Thoracic aorta (tissue), 2 donors: ENCODE results near the gene KCNH2. TPM values are rescaled to one million over a fixed set of nuclear protein-coding genes. Genes with fewer than 3 reads are reported as not detected.

Experiments used
- ATAC-seq: fragments of 150-250 bp; one replicate; pipeline ENCODE4 v1.8.0; 2017; ENCODE audit warnings: low read depth; ENCODE audit not compliant: insufficient number of reproducible peaks, low FRiP score
- DNase-seq: peaks from one replicate; pipeline ENCODE4 v3.0.0-alpha.2; 2020; ENCODE audit warnings: low spot score
- H3K27ac ChIP-seq, 2 donors: fragments of 200-600 bp; sonication (generic); 1 replicate in 1 of 2; 2 replicates in 1 of 2; pipeline ENCODE4 v1.5.1; 2016; ENCODE audit warnings: mild to moderate bottlenecking in 2 of 2, moderate library complexity in 2 of 2
- H3K27me3 ChIP-seq: fragments of 200-600 bp; sonication (generic); replicated peaks from 2 replicates; pipeline ENCODE4 v1.6.0; 2016; ENCODE audit warnings: mild to moderate bottlenecking; ENCODE audit not compliant: insufficient read depth
- H3K36me3 ChIP-seq: fragments of 200-600 bp; sonication (generic); one replicate; pipeline ENCODE4 v1.5.1; 2016
- H3K4me1 ChIP-seq, 2 donors: fragments of 200-600 bp; sonication (generic); 1 replicate in 1 of 2; 2 replicates in 1 of 2; pipeline versions ENCODE4 v1.5.1 to v1.6.0; 2016; ENCODE audit warnings: low read depth in 2 of 2, mild to moderate bottlenecking in 1 of 2; ENCODE audit not compliant: control insufficient read depth in 1 of 2
- H3K4me3 ChIP-seq: fragments of 200-600 bp; sonication (generic); 2 replicates; pipeline ENCODE4 v1.5.1; 2016; ENCODE audit warnings: mild to moderate bottlenecking
- H3K9me3 ChIP-seq: fragments of 200-600 bp; sonication (generic); 2 replicates; pipeline ENCODE4 v1.5.1; 2016
- total RNA-seq, 2 donors: library from RNA; depleted of rRNA; stranded (reverse); fragments of >200 nt; gene quantifications; one replicate each; pipeline versions ENCODE4 v1.1.0 to v1.2.3, GENCODE V29; 2016
- TF ChIP-seq, protein P1 (sequence below): fragments of 200-600 bp; sonication (generic); IDR thresholded peaks from one replicate; pipeline ENCODE4 v1.5.1; 2019; ENCODE audit warnings: antibody characterized with exemption

The KCNH2 gene
- total RNA-seq, 2 donors from 2014 or later, result 1.2 TPM; not detected in 1

DNA sequence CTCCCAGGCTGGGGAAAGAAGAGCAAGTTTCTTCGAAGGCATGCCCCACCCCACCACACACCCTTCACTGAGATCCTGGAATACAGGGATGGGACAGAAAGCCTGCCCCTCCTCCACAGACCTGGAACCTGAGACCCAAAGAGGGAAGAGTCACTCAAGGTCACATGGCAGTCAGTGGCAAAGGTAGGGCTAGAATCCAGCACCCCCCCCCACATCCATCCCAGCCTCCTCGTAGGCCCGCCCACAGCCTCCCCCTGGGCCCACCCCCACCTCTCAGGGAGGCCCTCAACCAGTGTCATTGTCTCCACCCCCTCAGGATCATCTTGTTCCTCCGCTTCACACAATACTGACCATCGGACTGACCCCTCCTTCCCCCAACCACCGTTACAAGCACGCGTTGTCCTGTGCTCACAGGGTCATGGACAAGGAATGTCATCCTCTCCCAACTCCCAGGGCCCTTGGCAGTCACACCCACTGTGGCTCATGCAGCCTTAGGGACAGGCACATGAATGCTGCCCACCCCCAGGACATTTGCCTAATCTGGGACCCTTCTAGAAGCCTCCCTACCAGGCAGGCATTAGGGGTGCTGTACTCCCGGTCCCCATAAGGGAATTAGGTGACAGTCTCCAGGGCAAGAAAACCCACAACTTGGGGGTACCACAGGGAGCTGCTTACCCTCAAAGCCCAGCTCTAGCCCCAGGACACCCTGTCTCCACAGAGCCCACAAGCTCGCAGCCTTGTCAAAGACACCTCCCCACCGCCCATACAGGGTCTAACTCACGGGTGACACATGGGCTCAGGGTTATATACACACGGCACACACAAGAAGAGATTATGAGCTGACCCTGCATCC lies 1.4 kb downstream of the KCNH2 start:
- Histone ChIP-seq H3K27me3 (no peaks in the 10 kb centered on the region), H3K9me3 (no peaks in the 10 kb centered on the region), H3K4me1 (peaks cover 12 to 31% of the 10 kb centered on the region in 2 donors), H3K4me3 (no peak overlapping the region), H3K36me3 (no peaks in the 10 kb centered on the region), H3K27ac (no peak overlapping the region)
- ATAC-seq, result no peak
- no peak for DNase-seq
- TF ChIP-seq, protein P1, sequence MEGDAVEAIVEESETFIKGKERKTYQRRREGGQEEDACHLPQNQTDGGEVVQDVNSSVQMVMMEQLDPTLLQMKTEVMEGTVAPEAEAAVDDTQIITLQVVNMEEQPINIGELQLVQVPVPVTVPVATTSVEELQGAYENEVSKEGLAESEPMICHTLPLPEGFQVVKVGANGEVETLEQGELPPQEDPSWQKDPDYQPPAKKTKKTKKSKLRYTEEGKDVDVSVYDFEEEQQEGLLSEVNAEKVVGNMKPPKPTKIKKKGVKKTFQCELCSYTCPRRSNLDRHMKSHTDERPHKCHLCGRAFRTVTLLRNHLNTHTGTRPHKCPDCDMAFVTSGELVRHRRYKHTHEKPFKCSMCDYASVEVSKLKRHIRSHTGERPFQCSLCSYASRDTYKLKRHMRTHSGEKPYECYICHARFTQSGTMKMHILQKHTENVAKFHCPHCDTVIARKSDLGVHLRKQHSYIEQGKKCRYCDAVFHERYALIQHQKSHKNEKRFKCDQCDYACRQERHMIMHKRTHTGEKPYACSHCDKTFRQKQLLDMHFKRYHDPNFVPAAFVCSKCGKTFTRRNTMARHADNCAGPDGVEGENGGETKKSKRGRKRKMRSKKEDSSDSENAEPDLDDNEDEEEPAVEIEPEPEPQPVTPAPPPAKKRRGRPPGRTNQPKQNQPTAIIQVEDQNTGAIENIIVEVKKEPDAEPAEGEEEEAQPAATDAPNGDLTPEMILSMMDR, result no peak

- no peak for DNase-seq
- Histone ChIP-seq H3K9me3 (no peaks in the 10 kb centered on the region), H3K27me3 (no peaks in the 10 kb centered on the region), H3K36me3 (no peaks in the 10 kb centered on the region), H3K27ac (no peak overlapping the region), H3K4me3 (no peak overlapping the region), H3K4me1 (peaks cover 12 to 31% of the 10 kb centered on the region in 2 donors)
- no peak for ATAC-seq
- TF ChIP-seq, protein P1, result no peak
These were observed 2.4 kb downstream of the KCNH2 start for GRCh38 chr7:150975536-150976319.

GRCh38 chr7:150974468-150975391 lies 3.4 kb downstream of the KCNH2 start:
- ATAC-seq (no peak), DNase-seq (no peak)
- TF ChIP-seq, protein P1, result no peak
- no peak overlapping the region for H3K27ac ChIP-seq
- H3K4me3 ChIP-seq, result peak overlapping the region; percentile 52
- H3K27me3 ChIP-seq, result no peaks in the 10 kb centered on the region
- no peaks in the 10 kb centered on the region for H3K9me3 ChIP-seq
- H3K36me3 ChIP-seq, result no peaks in the 10 kb centered on the region
- peaks cover 12 to 31% of the 10 kb centered on the region in 2 donors for H3K4me1 ChIP-seq

GRCh38 chr7:150973571-150974451 lies 4.3 kb downstream of the KCNH2 start:
- Histone ChIP-seq H3K4me3 (peak overlapping the region; percentile 52), H3K27ac (no peak overlapping the region), H3K36me3 (no peaks in the 10 kb centered on the region), H3K9me3 (no peaks in the 10 kb centered on the region), H3K4me1 (peaks cover 9 to 27% of the 10 kb centered on the region in 2 donors), H3K27me3 (no peaks in the 10 kb centered on the region)
- DNase-seq (no peak), ATAC-seq (no peak)
- TF ChIP-seq, protein P1, result no peak
